GM23338 (cell line): ENCODE measurements around the gene APOL1. TPM values are rescaled to one million over a fixed set of nuclear protein-coding genes. Genes with fewer than 3 reads are reported as not detected.
A peak's percentile ranks its signal among the peaks of the same experiment; 100 is the strongest.

Source experiments
- ATAC-seq: fragments of 200-7000 bp; cut with Tn5 transposase; 3 replicates; pipeline ENCODE4 v1.9.1; 2020
- DNase-seq: peaks from one replicate; pipeline ENCODE4 v3.0.0-alpha.2; 2015; ENCODE audit warnings: low spot score
- H2AFZ ChIP-seq: fragments of 200-600 bp; sonication (generic); 2 replicates; pipeline ENCODE4 v1.8.0; 2016; ENCODE audit warnings: antibody characterized with exemption, mild to moderate bottlenecking, moderate library complexity
- H3F3A ChIP-seq: fragments of 200-600 bp; sonication (generic); replicated peaks from 2 replicates; pipeline ENCODE4 v1.8.0; 2017; ENCODE audit warnings: antibody characterized with exemption, mixed run types, low read depth
- H3K27ac ChIP-seq: fragments of 200-600 bp; sonication (generic); 2 replicates; pipeline ENCODE4 v1.6.1; 2016; ENCODE audit warnings: low read depth
- H3K27me3 ChIP-seq: fragments of 200-600 bp; sonication (generic); 2 replicates; pipeline ENCODE4 v1.8.0; 2016; ENCODE audit warnings: mild to moderate bottlenecking, mixed run types, moderate library complexity; ENCODE audit not compliant: insufficient read depth
- H3K36me3 ChIP-seq: fragments of 200-600 bp; sonication (generic); 2 replicates; pipeline ENCODE4 v1.8.0; 2016; ENCODE audit warnings: mild to moderate bottlenecking; ENCODE audit not compliant: insufficient read depth
- H3K4me1 ChIP-seq: fragments of 200-600 bp; sonication (generic); 2 replicates; pipeline ENCODE4 v1.8.0; 2016; ENCODE audit warnings: mild to moderate bottlenecking, moderate library complexity; ENCODE audit not compliant: insufficient read depth
- H3K4me2 ChIP-seq: fragments of 200-600 bp; sonication (generic); 2 replicates; pipeline ENCODE4 v1.7.1; 2017; ENCODE audit warnings: mixed run types
- H3K4me3 ChIP-seq: fragments of 200-600 bp; sonication (generic); 2 replicates; pipeline ENCODE4 v1.6.1; 2016; ENCODE audit warnings: mixed run types
- H3K79me2 ChIP-seq: fragments of 200-600 bp; sonication (generic); replicated peaks from 2 replicates; pipeline ENCODE4 v1.8.0; 2017; ENCODE audit warnings: mild to moderate bottlenecking; ENCODE audit not compliant: insufficient read depth
- H3K9me2 ChIP-seq: fragments of 200-600 bp; sonication (generic); 2 replicates; pipeline ENCODE4 v1.8.0; 2017; ENCODE audit not compliant: insufficient read depth
- H4K20me1 ChIP-seq: fragments of 200-600 bp; sonication (generic); replicated peaks from 2 replicates; pipeline ENCODE4 v1.8.0; 2017; ENCODE audit warnings: mild to moderate bottlenecking; ENCODE audit not compliant: insufficient read depth
- H3K27ac Mint-ChIP-seq: 2 replicates; pipeline ENCODE4 v1.8.0; 2020; ENCODE audit warnings: inconsistent platforms, mild to moderate bottlenecking, moderate library complexity, mixed read lengths
- H3K27me3 Mint-ChIP-seq: 3 replicates; pipeline ENCODE4 v1.8.0; 2022; ENCODE audit warnings: low read depth, mild to moderate bottlenecking, moderate library complexity, mixed read lengths, inconsistent platforms; ENCODE audit not compliant: insufficient read depth, poor library complexity
- H3K36me3 Mint-ChIP-seq: 3 replicates; pipeline ENCODE4 v1.8.0; 2021; ENCODE audit warnings: low read depth, mild to moderate bottlenecking, inconsistent platforms, moderate library complexity, mixed read lengths
- H3K4me1 Mint-ChIP-seq: 3 replicates; pipeline ENCODE4 v1.8.0; 2020; ENCODE audit warnings: mild to moderate bottlenecking, inconsistent platforms, mixed read lengths
- H3K4me3 Mint-ChIP-seq: 3 replicates; pipeline ENCODE4 v1.8.0; 2021; ENCODE audit warnings: moderate library complexity, mild to moderate bottlenecking, inconsistent platforms, mixed read lengths
- H3K9me3 Mint-ChIP-seq: 3 replicates; pipeline ENCODE4 v1.8.0; 2020; ENCODE audit warnings: moderate library complexity, mild to moderate bottlenecking, inconsistent platforms, mixed read lengths
- CTCF ChIP-seq, 2 experiments: fragments of 200-600 bp in 1 of 2; sonication (generic) in 1 of 2; conservative IDR thresholded peaks; 2 replicates each; pipeline versions ENCODE4 v1.5.1 to v1.6.1; 2016 to 2017; ENCODE audit warnings: antibody characterized with exemption in 2 of 2, low read depth in 2 of 2, mild to moderate bottlenecking in 2 of 2, moderate library complexity in 1 of 2
- EZH2 ChIP-seq: fragments of 200-600 bp; sonication (generic); IDR thresholded peaks from one replicate; pipeline ENCODE4 v1.8.0; 2017; ENCODE audit warnings: antibody characterized with exemption, mild to moderate bottlenecking, low read depth; ENCODE audit not compliant: unreplicated experiment
- EZH2phosphoT487 ChIP-seq: fragments of 200-600 bp; sonication (generic); IDR thresholded peaks from one replicate; pipeline ENCODE4 v1.8.1; 2018; ENCODE audit warnings: antibody characterized with exemption; ENCODE audit not compliant: unreplicated experiment
- JUNB ChIP-seq: IDR thresholded peaks from one replicate; pipeline ENCODE4 v1.6.1; 2016; ENCODE audit warnings: antibody characterized with exemption; ENCODE audit not compliant: unreplicated experiment
- NANOG ChIP-seq: IDR thresholded peaks from 2 replicates; pipeline ENCODE4 v1.6.1; 2016; ENCODE audit warnings: antibody characterized with exemption, borderline replicate concordance
- POLR2AphosphoS5 ChIP-seq: IDR thresholded peaks from 2 replicates; pipeline ENCODE4 v1.6.1; 2016; ENCODE audit warnings: antibody characterized with exemption, low read depth
- REST ChIP-seq: IDR thresholded peaks from one replicate; pipeline ENCODE4 v1.6.1; 2018; ENCODE audit warnings: antibody characterized with exemption; ENCODE audit not compliant: unreplicated experiment
- STAT1 ChIP-seq: IDR thresholded peaks from one replicate; pipeline ENCODE4 v1.6.1; 2016; ENCODE audit warnings: antibody characterized with exemption; ENCODE audit not compliant: unreplicated experiment
- ZNF114 ChIP-seq: fragments of 250-450 bp; sonication (Bioruptor Pico); IDR thresholded peaks from 2 replicates; pipeline ENCODE4 v1.5.0; 2020; ENCODE audit warnings: mild to moderate bottlenecking, moderate library complexity
- polyA plus RNA-seq: library from polyadenylated mRNA; unstranded; fragments of >200 nt; fragmentation: Nextera tagmentation; extraction: Ambion mirVana; gene quantifications from 2 replicates; pipeline ENCODE4 v1.2.1, GENCODE V29; 2016
- total RNA-seq: library from RNA; depleted of rRNA; stranded (reverse); fragments of >200 nt; shearing (Covaris generic); gene quantifications from 2 replicates; pipeline ENCODE4 v1.2.3, GENCODE V29; 2014
- TF ChIP-seq, protein P1 (sequence below): IDR thresholded peaks from 2 replicates; pipeline ENCODE4 v1.6.1; 2016; ENCODE audit warnings: antibody characterized with exemption
- TF ChIP-seq, protein P2 (sequence below): fragments of 250-450 bp; sonication (Bioruptor Pico); IDR thresholded peaks from 2 replicates; pipeline ENCODE4 v1.5.0; 2020; ENCODE audit warnings: mild to moderate bottlenecking, moderate library complexity

Gene APOL1
- total and polyA plus RNA-seq, 2 experiments from 2014 or later: 0.11 TPM; not detected in 1

GRCh38 chr22:36220451-36220921 is 32.4 kb upstream of the APOL1 start:
- H3K9me2 ChIP-seq: no peaks in the 10 kb centered on the region
- H3K4me3 ChIP-seq: no peak overlapping the region
- Mint-ChIP-seq H3K9me3 (no peaks in the 10 kb centered on the region), H3K27ac (no peak overlapping the region), H3K4me1 (peaks cover 5% of the 10 kb centered on the region; the same call in 2 of the 3 replicates), H3K27me3 (peaks cover 10% of the 10 kb centered on the region), H3K36me3 (0 out of 3 replicates have a peak, but pooled peaks cover 2% of the 10 kb centered on the region), H3K4me3 (no peak overlapping the region)
- no peaks in the 10 kb centered on the region for H3F3A ChIP-seq
- DNase-seq: peak; percentile 48
- 0 out of 2 replicates have a peak overlapping the region, but pooled peaks have one; percentile 15 for H3K4me2 ChIP-seq
- H3K27ac ChIP-seq: no peak overlapping the region
- H3K27me3 ChIP-seq: no peaks in the 10 kb centered on the region
- H3K36me3 ChIP-seq: no peaks in the 10 kb centered on the region
- no peaks in the 10 kb centered on the region for H3K79me2 ChIP-seq
- peaks cover 3% of the 10 kb centered on the region; the same call in 1 of the 2 replicates for H3K4me1 ChIP-seq
- ATAC-seq: peak; percentile 79
- TF ChIP-seq NANOG: no peak
- TF ChIP-seq, protein P1, sequence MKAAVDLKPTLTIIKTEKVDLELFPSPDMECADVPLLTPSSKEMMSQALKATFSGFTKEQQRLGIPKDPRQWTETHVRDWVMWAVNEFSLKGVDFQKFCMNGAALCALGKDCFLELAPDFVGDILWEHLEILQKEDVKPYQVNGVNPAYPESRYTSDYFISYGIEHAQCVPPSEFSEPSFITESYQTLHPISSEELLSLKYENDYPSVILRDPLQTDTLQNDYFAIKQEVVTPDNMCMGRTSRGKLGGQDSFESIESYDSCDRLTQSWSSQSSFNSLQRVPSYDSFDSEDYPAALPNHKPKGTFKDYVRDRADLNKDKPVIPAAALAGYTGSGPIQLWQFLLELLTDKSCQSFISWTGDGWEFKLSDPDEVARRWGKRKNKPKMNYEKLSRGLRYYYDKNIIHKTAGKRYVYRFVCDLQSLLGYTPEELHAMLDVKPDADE: no peak
- TF ChIP-seq EZH2phosphoT487: no peak
- no peak for TF ChIP-seq CTCF (conservative IDR thresholded peaks at IDR 0.05; ENCODE audit: low read depth in 2 of 2)
- TF ChIP-seq, protein P2, sequence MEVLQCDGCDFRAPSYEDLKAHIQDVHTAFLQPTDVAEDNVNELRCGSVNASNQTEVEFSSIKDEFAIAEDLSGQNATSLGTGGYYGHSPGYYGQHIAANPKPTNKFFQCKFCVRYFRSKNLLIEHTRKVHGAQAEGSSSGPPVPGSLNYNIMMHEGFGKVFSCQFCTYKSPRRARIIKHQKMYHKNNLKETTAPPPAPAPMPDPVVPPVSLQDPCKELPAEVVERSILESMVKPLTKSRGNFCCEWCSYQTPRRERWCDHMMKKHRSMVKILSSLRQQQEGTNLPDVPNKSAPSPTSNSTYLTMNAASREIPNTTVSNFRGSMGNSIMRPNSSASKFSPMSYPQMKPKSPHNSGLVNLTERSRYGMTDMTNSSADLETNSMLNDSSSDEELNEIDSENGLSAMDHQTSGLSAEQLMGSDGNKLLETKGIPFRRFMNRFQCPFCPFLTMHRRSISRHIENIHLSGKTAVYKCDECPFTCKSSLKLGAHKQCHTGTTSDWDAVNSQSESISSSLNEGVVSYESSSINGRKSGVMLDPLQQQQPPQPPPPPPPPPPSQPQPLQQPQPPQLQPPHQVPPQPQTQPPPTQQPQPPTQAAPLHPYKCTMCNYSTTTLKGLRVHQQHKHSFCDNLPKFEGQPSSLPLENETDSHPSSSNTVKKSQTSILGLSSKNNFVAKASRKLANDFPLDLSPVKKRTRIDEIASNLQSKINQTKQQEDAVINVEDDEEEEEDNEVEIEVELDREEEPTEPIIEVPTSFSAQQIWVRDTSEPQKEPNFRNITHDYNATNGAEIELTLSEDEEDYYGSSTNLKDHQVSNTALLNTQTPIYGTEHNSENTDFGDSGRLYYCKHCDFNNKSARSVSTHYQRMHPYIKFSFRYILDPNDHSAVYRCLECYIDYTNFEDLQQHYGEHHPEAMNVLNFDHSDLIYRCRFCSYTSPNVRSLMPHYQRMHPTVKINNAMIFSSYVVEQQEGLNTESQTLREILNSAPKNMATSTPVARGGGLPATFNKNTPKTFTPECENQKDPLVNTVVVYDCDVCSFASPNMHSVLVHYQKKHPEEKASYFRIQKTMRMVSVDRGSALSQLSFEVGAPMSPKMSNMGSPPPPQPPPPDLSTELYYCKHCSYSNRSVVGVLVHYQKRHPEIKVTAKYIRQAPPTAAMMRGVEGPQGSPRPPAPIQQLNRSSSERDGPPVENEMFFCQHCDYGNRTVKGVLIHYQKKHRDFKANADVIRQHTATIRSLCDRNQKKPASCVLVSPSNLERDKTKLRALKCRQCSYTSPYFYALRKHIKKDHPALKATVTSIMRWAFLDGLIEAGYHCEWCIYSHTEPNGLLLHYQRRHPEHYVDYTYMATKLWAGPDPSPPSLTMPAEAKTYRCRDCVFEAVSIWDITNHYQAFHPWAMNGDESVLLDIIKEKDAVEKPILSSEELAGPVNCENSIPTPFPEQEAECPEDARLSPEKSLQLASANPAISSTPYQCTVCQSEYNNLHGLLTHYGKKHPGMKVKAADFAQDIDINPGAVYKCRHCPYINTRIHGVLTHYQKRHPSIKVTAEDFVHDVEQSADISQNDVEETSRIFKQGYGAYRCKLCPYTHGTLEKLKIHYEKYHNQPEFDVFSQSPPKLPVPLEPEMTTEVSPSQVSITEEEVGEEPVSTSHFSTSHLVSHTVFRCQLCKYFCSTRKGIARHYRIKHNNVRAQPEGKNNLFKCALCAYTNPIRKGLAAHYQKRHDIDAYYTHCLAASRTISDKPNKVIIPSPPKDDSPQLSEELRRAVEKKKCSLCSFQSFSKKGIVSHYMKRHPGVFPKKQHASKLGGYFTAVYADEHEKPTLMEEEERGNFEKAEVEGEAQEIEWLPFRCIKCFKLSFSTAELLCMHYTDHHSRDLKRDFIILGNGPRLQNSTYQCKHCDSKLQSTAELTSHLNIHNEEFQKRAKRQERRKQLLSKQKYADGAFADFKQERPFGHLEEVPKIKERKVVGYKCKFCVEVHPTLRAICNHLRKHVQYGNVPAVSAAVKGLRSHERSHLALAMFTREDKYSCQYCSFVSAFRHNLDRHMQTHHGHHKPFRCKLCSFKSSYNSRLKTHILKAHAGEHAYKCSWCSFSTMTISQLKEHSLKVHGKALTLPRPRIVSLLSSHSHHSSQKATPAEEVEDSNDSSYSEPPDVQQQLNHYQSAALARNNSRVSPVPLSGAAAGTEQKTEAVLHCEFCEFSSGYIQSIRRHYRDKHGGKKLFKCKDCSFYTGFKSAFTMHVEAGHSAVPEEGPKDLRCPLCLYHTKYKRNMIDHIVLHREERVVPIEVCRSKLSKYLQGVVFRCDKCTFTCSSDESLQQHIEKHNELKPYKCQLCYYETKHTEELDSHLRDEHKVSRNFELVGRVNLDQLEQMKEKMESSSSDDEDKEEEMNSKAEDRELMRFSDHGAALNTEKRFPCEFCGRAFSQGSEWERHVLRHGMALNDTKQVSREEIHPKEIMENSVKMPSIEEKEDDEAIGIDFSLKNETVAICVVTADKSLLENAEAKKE (CRISPR knock-in tag): no peak
- no peak for TF ChIP-seq REST
- TF ChIP-seq POLR2AphosphoS5: no peak
- no peak for TF ChIP-seq ZNF114 (CRISPR knock-in tag)
- TF ChIP-seq STAT1: no peak
- TF ChIP-seq EZH2: no peak
- TF ChIP-seq JUNB: no peak
- no peaks in the 10 kb centered on the region for H4K20me1 ChIP-seq
- no peak overlapping the region for H2AFZ ChIP-seq
